ENCODE data around the gene NUTF2. TPM values are rescaled to one million over a fixed set of nuclear protein-coding genes. Genes with fewer than 3 reads are reported as not detected.

NUTF2 gene
- total RNA-seq, 4 donors from 2014 or later: 60.1 to 210 (median 114) TPM

- DNase-seq (no peak), ATAC-seq (no peak)
- H3K27me3 ChIP-seq: no peaks in the 10 kb centered on the region
- intact Hi-C loops (cut with DNase I; ENCODE audit: low total_unique reads): no loop called here
- H3K9me3 ChIP-seq: no peaks in the 10 kb centered on the region
- H3K4me3 ChIP-seq: no peak overlapping the region
- H3K4me1 ChIP-seq: peaks cover 54 to 62% of the 10 kb centered on the region in 2 donors
- H3K36me3 ChIP-seq: peaks cover 2 to 64% of the 10 kb centered on the region in 2 donors
- H3K27ac ChIP-seq: peak overlapping the region in 1 of 4 donors; percentile 87
- TF ChIP-seq, protein P1, sequence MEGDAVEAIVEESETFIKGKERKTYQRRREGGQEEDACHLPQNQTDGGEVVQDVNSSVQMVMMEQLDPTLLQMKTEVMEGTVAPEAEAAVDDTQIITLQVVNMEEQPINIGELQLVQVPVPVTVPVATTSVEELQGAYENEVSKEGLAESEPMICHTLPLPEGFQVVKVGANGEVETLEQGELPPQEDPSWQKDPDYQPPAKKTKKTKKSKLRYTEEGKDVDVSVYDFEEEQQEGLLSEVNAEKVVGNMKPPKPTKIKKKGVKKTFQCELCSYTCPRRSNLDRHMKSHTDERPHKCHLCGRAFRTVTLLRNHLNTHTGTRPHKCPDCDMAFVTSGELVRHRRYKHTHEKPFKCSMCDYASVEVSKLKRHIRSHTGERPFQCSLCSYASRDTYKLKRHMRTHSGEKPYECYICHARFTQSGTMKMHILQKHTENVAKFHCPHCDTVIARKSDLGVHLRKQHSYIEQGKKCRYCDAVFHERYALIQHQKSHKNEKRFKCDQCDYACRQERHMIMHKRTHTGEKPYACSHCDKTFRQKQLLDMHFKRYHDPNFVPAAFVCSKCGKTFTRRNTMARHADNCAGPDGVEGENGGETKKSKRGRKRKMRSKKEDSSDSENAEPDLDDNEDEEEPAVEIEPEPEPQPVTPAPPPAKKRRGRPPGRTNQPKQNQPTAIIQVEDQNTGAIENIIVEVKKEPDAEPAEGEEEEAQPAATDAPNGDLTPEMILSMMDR (IDR thresholded peaks at IDR 0.05 in 4 of 5, conservative IDR thresholded peaks at IDR 0.05 in 1 of 5): no peak
- TF ChIP-seq POLR2A (IDR thresholded peaks at IDR 0.05): no peak
- in situ Hi-C loops (cut with MboI; ENCODE audit: low sequenced_read_pairs in 4 of 4): no loop called here
Observed at GRCh38 chr16:67878846-67879245, 32.1 kb downstream of the NUTF2 start.

DNA sequence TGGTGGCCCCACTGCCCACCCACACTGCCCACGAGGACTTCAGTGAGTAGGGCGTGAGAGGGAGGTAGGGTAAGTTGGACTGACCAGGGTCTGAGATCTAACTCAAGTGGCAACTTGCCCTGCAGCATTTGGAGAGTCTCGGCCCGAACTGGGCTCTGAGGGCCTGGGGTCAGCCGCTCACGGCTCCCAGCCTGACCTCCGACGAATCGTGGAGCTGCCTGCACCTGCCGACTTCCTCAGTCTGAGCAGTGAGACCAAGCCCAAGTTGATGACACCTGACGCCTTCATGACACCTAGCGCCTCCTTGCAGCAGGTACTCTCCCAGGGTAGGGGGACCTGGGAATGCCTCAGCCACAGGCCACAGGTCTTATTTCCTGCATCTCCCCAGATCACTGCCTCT lies 32.7 kb downstream of the NUTF2 start:
- intact Hi-C loops (cut with DNase I; ENCODE audit: low total_unique reads) (no loop called here), in situ Hi-C loops (cut with MboI; ENCODE audit: low sequenced_read_pairs in 4 of 4) (no loop called here)
- Histone ChIP-seq H3K4me3 (no peak overlapping the region), H3K27ac (peak overlapping the region; percentile 87 to 95 (median 90)), H3K27me3 (no peaks in the 10 kb centered on the region), H3K9me3 (no peaks in the 10 kb centered on the region), H3K36me3 (peaks cover 2 to 67% of the 10 kb centered on the region in 2 donors), H3K4me1 (peaks cover 54 to 62% of the 10 kb centered on the region in 2 donors)
- TF ChIP-seq, protein P1 (IDR thresholded peaks at IDR 0.05 in 4 of 5, conservative IDR thresholded peaks at IDR 0.05 in 1 of 5): no peak
- TF ChIP-seq POLR2A (IDR thresholded peaks at IDR 0.05): no peak
- ATAC-seq: no peak
- no peak for DNase-seq

- no peak for DNase-seq
- Histone ChIP-seq H3K27ac (peak overlapping the region; percentile 87 to 95 (median 90)), H3K36me3 (peaks cover 2 to 67% of the 10 kb centered on the region in 2 donors), H3K4me3 (no peak overlapping the region), H3K4me1 (peaks cover 54 to 61% of the 10 kb centered on the region in 2 donors), H3K27me3 (no peaks in the 10 kb centered on the region), H3K9me3 (no peaks in the 10 kb centered on the region)
- TF ChIP-seq, protein P1 (IDR thresholded peaks at IDR 0.05 in 4 of 5, conservative IDR thresholded peaks at IDR 0.05 in 1 of 5): no peak
- no peak for TF ChIP-seq POLR2A (IDR thresholded peaks at IDR 0.05)
- intact Hi-C loops (cut with DNase I; ENCODE audit: low total_unique reads): loop anchor here (5.0 kb wide), 1 partner anchor 162 kb away; no protein-coding TSS in a partner anchor
- in situ Hi-C loops (cut with MboI; ENCODE audit: low sequenced_read_pairs in 4 of 4): loop anchor here in 1 of 4 donors (10.0 kb wide), 1 partner anchor 55 kb away; the partner anchor contains the start of genes CTRL and PSMB10
- ATAC-seq: no peak
Observed at GRCh38 chr16:67879936-67880335, 33.2 kb downstream of the NUTF2 start.

GRCh38 chr16:67880584-67880983 lies 33.9 kb downstream of the NUTF2 start:
- Histone ChIP-seq H3K36me3 (peaks cover 2 to 67% of the 10 kb centered on the region in 2 donors), H3K27me3 (no peaks in the 10 kb centered on the region), H3K27ac (peak overlapping the region; percentile 87 to 95 (median 90)), H3K4me3 (no peak overlapping the region), H3K4me1 (peaks cover 51 to 59% of the 10 kb centered on the region in 2 donors), H3K9me3 (no peaks in the 10 kb centered on the region)
- in situ Hi-C loops (cut with MboI; ENCODE audit: low sequenced_read_pairs in 4 of 4) (loop anchor here in 1 of 4 donors (10.0 kb wide), 1 partner anchor 54 kb away; the partner anchor contains the start of genes CTRL and PSMB10), intact Hi-C loops (cut with DNase I; ENCODE audit: low total_unique reads) (loop anchor here (5.0 kb wide), 1 partner anchor 162 kb away; no protein-coding TSS in a partner anchor)
- ATAC-seq (peak in 1 of 2 donors; percentile 22), DNase-seq (peak in 1 of 2 donors; percentile 76)
- no peak for TF ChIP-seq POLR2A (IDR thresholded peaks at IDR 0.05)
- TF ChIP-seq, protein P1 (IDR thresholded peaks at IDR 0.05 in 4 of 5, conservative IDR thresholded peaks at IDR 0.05 in 1 of 5): no peak
